8988T (cell line): ENCODE data around the gene GJA9.
"Not testable (repeated sequence)": the region's sequence is repeated elsewhere in the genome, so short reads cannot be mapped to it uniquely, and the experiment has no call there.

Source experiments
- DNase-seq: peaks from one replicate; pipeline ENCODE4 v3.0.0; 2011

The GJA9 gene

DNA sequence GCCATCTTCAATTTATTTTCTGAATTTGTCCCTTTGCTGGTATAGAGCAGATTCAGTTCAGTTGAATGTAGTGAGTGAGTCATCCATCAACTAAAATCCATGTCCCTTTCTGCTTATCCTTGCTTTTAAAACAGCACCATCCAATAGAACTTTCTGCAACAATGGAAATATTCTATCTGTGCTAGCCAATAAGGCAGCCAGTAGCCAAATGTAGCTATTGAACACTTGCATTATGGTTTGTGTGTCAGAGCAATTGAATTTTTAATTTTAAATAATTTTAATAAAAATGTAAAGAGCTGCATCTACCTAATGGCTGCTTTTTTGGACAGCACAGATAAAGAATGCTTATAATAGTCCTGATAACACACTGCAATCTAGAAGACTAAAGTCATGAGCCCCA, at the start of gene GJA9:
Gene GJA9, minus strand, starts transcription at position 101 of the 400 bp plus-strand sequence. CDS start 5,489 bp downstream, outside the sequence.
- DNase-seq, result no peak

DNA sequence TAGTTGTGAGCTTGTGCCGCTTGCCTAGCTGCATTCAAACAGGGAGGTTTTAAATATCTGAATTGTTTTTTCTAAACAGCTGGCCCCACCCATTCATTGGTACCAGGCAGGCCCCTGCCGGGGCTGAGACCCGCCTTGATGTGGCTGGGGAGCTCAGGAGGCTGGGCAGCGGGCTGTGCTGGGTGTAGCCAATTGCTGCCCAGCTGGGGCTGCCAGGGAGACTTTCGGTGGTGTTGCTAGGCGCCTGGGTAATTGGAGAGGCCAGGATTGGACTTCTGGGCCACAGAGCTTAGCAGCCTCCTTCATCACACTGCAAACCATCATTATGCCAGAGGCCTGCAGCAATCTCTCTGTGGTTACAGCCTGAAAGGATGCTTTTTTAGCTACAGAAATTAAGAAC, 48.1 kb upstream of the GJA9 start:
- no peak for DNase-seq

DNA sequence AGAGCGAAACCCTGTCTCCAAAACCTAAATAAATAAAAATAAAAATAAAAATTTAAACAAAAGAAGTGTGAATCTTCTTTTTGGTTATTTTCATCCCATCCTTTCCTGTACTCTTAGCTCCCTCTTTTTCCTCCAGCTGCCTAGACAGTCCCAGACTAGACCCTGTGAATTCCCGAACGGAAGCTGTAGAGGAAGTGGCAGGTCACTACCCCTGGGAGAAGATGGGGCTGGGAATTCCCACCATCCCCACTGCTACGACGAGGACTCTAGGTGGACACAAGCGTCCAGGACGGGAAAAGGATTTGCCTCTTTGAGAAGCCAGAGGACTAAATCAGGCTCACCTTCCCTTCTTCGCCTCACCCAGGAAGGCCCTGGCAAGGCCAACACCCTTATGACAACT, 47.7 kb upstream of the GJA9 start:
- DNase-seq, result no peak

DNA sequence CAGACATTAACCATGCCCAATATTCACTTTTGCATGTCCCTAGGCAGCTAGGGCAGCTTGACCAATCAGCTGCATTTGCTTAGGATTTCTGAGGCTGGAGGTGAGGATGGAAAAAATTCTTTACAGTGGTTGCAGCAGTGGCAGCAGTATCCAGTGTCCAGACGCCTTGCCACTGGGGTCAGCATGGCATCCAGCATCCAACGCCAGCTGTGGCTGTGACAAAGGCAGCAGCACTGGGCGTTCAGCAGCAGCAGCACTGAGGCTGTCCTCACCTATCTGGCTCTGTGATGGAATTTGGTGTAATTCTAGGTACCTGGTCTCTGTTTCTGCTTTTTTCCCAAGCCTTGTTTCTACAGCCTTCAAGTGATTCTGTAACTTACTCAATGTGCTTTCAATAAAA, 44.7 kb upstream of the GJA9 start:
- DNase-seq, result no peak

DNA sequence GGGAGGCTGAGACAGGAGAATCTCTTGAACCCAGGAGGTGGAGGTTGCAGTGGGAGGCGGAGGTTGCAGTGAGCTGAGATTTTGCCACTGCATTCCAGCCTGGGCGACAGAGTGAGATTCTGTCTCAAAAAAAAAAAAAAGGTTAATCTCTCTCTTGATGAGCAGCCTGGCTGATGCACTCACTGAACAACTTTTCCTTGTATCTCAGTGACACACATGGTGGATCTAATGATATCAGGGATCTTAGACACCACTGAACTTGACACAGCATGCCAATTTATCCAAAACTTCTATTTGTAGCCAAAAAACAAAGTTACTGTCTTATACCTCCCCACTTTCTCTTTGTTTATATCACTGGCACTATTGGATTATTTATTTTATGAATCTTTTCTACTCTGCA, 44.0 kb upstream of the GJA9 start:
- no peak for DNase-seq

DNA sequence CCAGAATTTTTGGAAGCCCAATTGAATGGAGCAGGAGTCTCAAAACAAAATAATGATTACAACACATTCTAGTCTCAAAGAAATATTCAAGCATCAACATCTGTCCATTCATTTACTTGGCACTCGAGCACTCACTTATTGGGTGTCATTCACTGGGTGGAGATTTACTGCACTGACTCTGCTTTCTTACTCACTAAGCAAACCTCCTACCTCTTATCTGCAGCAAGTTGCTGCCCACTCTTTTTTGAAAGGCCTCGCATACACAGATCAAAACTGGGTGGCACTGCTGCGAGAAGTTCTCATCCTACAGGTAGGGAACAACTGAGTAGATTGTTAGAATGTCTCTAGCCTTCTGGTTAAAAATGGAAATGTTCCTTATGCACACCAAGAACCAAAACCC, 42.2 kb upstream of the GJA9 start:
- DNase-seq, result no peak

DNA sequence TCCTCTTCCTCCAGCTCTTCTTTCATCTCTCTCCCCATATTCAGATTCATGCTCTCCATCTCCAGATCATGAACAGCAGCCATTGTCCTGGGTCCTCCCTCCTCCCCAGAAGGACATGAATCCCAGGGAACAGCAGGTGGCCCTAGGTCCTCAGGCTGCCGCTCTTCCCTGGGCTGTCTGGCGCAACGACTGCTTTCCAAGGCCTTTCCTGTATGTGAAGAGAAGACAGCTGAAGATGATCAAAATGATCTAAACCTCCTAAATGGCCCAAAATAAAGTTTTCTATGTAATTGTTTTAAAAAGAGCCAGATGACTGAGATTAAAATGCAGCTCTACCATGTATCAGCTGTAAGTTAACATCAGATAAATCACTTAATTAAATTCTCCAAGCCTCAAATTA, 37.7 kb upstream of the GJA9 start:
- DNase-seq, result no peak

DNA sequence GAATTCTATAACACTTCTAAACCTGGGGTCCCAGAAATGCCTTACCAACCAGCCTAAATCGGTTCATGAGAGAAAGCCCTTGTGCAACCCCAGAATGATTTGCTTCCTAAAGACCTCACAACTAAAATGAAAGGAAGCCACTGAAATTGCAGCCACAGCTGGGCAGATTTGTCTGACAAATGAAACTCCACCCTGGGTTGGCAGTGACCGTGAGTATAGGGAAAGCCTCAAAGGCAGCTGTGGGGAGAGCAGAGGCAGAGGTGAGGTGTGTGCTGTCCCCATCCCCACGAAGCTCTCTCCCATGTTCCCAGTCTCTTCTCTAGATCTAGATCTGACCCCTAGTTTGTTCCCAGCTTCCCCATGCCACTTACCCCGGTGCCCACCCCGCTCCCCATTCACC, 37.2 kb upstream of the GJA9 start:
- DNase-seq, result no peak

DNA sequence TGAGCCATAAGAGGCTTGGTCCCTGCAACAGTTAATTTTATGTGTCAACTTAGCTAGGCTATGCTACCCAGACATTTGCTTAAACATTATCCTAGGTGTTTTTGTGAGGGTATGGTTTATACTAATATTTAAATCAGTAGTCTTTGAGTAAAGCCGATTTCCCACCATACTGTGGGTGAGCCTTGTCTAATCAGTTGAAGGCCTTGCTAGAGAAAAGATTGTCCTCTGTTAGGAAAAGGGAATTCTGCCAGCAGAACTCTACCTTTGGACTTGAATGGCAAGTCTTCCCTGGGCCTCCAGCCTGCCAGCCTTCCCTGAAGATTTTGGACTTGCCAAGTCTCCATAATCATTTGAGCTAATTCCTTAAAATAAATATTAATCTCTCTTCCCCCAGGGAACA, 36.4 kb upstream of the GJA9 start:
- no peak for DNase-seq

DNA sequence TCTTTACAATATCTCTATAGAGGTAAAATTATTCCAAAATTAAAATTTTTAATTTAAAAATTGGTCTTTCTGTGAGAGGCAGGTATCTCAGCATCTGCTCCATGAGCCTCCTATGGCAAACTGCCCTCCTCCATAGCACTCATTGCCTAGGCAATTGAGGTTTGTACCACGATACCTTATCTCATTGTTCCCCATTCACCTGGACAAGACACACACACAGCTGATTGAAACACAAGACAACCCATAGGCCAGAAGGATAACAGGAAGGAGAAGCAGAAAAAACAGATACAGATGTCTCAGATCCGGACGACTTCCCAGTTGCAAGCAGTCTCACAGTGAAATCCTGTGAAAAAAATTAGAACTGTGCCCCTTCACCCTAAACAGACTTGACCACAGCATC, 36.0 kb upstream of the GJA9 start:
- no peak for DNase-seq

DNA sequence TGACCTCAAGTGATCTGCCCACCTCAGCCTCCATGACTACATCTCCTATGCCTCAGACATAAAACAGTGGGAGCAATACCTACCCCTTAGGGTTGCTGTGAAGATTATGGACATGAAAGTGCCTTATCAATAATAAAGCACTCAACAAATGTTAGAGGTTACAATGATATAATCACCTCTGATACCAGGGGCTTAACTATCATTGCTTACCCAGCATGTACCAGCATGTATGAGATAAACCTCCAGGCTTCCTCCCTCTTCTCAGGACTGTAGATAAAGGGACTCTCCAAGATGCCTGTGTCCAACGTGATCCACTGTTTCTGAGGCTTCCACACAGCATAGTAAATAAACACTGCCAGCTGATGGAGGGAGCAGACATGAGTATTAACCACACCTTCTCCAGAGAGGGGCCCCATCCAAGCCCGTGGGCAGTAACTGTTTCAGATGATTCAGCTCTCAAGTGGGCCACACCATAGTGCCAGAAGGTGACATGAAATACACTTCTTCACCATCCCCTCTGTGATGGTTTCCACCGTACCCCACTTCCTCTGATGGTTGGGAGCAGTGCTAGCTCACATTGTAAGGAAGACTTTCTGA, 34.1 kb upstream of the GJA9 start:
- no peak for DNase-seq

DNA sequence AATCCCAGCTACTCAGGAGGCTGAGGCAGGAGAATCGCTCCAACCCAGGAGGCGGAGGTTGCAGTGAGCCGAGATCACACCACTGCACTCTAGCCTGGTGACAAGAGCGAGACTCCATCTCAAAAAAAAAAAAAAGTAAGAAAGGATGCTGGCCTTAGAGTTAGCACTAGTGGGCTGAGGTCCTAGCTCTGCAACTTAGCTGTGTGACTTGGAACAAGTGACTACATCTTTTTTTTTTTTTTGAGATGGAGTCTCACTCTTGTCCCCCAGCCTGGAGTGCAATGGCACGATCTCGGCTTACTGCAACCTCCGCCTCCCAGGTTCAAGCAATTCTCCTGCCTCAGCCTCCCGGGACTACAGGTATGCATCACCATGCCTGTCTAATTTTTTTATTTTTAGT, 33.5 kb upstream of the GJA9 start:
- DNase-seq, result not testable (repeated sequence)

DNA sequence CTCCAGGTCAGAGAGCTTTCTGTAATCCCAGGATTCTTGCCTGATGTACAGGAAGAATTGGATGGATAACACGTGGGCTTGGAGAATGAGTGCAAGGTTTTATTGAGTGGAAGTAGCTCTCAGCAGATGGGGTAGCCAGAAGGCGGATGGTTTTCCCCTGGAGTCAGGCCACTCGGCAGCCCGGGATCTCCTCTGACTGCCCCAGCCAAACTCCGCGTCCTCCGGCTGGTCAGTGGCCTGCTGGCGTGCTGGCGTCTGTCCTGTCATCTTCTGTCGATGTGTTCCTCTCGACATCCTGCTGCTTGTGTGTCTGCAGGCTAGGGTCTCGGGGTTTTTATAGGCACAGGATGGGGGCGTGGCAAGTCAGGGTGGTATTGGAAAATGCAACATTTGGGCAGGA, 27.4 kb upstream of the GJA9 start:
- no peak for DNase-seq

DNA sequence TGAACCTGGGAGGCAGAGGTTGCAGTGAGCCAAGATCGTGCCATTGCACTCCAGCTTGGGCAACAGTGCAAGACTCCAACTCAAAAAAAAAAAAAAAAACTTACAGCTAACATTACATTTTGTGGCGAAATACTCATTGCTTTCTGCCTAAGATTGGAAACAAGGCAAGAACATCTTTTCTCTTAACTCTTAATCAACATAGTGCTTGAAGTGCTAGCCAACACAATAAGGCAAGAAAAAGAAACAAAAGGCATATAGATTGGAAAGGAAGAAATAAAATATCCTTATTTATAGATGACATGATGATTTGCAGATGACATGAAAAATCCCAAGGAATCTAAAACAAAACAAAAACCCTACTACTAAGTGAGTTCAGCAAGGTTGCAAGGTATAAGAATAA, 24.6 kb upstream of the GJA9 start:
- DNase-seq, result no peak

DNA sequence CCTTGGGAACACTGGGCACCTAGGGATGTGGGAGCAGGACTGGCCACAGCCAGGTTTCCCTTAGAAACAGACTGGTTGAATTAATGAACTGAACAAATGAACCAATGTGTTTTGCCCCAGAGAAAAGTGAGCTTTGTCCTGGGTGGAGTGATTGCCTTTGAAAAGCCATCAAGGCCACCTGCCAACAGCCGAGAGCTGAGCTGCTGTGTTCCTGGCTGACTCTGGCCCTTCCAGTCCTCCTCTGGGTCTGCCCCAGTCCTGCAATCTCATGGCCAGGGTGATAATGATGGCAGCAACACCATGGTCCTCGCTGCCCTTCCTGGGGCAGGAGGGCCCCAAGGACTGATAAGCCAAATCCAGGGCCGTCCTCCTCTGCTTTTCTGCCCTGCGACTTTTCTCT, 18.2 kb upstream of the GJA9 start:
- DNase-seq, result no peak

DNA sequence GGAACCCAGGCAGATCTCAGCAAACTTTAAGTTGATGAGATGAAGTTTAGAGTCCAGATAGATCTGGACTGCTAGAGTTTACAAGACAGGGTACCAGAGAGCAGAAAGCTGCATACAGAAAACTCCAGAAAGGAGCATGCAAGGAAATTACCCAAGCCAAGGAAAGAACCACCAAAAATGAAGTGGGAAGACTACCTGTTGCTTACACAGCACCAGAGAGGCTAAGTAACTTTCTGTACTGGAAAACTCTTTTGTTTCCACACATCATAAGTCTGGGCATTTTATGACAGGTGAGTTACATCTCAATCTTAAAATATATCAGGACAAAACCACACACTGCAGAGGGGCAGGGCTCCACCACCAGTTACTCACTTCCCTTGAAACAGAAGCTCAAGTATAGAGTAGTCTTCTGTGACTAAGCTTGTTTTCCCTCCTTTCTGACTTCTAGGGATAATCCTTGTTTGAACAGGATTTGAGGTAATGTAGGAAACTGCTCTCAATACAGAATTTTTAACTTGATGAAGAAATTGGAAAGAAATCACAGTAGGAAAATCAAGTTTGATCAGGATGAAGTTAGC, 17.4 kb upstream of the GJA9 start:
- no peak for DNase-seq

DNA sequence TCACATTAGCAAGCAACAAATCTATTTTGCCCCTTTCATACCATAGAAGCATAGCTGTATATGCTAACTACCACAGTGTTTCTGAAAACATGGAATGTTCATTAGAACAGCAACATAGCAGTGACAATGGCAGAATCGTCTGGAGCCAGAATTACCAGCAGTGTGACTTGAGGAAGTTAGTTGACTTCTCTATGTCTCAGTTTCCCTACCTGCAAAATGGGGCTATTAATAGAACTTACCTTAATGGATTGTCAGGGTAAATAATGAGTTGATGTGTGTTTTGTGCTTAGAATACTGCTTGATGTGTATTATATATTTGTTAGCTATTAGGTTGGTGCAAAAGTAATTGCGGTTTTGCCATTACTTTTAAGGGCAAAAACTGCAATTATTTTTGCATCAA, 14.8 kb upstream of the GJA9 start:
- no peak for DNase-seq

DNA sequence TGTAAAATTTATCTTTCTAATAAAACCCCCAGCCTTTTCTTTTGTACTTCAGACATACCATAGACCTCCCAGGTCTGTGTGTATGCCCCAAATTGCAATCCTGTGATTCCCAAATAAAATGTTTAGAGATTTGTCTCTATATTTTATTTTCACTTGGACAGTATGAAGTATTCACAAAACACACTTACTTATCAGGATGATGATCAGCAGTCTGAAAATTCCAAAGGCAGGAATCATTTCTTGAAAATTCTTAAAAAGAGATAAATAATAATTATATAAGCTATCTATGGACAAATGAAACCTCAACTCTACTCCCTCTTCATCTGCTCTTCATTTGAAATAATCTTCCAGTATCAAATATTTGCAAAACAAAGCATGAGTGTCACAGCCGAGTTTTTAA, 11.6 kb upstream of the GJA9 start:
- DNase-seq, result no peak

DNA sequence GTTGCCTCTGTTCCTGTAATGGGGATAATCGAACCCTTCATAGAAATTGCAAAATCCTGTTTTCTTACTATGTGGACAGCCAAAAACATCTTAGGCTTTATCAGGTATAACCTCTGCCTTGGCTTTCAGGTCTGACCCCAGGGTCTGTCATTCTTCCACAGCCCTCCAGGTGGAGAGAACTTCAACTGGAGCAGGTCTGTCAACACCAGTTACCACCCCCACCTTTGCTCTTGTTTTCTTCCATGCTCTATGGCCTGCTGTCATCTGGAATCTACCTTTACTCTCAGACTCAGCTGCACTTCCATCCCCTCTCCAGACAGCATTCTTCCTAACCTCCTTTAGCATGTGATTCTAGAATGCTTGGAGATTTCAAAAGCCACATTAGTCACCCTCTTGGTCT, 10.4 kb upstream of the GJA9 start:
- no peak for DNase-seq

DNA sequence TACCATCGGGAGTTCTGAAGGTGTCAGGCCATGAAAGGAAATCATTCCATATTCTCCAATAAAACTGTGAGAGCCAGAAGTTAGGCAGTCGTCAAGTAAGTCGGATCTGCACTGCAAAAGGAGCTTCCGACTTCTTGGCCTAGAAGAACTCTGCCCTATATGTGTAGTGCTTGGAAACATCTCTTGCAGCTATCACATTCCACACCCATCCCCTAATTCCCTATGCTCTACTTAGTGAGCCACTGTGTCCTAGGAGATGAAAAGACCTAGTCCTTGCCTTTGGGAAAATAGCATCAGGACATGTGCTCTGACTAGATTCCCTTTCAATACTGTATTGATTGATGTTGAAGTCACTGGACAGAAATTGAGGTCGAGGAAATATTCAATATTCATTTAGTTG, 8.2 kb upstream of the GJA9 start:
- DNase-seq, result no peak

DNA sequence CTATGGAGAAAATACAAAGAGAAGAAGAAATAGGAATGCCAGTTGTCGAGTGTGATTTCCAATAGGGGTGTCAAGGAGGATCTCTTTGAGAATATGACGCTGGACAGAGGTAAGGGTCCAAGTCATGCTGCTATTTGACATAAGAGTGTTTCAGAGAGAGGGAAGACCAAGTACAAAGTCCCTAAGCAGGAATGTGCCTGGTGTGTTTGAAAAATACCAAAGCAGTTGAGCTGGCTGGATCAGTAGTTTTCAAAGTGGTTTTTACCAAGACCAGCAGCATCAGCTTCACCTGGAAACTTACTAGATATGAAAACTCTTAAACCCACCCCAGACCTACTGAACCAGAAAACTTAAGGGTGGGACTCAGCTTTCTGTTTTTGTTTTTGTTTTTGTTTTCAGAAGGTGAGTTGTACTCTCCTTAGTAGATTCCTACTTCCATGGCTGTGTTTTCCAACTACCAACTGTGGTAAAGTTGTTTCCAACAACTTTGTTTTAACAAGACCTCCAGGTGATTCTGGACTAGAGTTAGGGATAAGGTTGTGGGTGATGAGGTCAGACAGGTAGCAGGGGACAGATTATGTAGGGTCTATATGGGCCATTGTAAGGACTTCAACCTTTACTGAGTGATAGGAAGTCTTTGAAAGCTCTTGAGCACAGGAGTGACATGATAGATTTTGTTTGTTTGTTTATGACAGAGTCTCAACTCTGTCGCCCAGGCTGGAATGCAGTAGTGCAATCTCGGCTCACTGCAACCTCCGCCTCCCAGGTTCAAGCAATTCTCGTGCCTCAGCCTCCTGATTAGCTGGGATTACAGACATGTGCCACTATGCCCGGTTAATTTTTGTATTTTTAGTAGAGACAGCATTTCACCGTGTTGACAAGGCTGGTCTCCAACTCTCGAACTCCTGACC, 7.3 kb upstream of the GJA9 start:
- DNase-seq, result no peak

DNA sequence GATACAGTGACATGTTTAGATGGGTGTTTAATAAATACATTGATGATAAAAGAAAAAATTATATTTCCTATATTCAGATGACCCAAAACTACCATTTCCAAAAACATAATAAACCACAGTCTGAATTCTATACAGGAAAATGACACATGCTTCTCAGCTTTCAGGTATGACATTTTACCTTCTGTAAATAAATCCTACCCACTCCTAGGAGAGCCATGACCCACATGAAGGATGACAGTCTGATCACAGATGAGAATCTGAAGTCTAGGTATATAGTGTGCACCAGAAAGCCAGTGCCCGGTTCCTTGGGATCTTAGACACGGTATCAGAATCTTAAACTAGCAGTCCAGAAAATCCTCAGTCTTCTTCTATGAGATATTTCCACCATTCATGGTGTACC, 3.7 kb upstream of the GJA9 start:
- no peak for DNase-seq

DNA sequence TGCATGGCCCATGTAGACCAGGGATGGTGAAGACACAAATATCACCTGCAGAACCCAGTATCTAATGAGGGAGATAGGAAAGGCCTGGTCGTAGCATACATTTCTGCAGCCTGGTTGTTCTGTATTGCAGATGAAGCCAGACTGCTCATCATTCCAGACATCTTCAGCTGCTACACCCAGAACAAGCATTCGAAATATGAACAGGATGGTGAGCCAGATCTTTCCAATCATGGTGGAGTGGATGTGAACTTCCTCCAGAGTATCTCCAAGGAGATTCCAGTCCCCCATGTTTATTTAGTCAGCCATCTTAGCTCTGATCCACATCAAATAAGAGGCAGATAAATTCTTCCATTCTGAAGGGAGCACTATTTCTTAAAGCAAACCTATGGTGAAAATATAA, 5.6 kb downstream of the GJA9 start:
- no peak for DNase-seq
